Activated CD4-positive, alpha-beta T cell treated with anti-CD3 and anti-CD28 coated beads for 1 hour (primary cell): ENCODE results near the gene VWA5A.

Experiments
- DNase-seq: peaks from one replicate; pipeline ENCODE4 v3.0.0-alpha.2; 2020

The VWA5A gene

GRCh38 chr11:124170801-124171586, 55.7 kb downstream of the VWA5A start:
- no peak for DNase-seq

GRCh38 chr11:124172101-124172500, 56.9 kb downstream of the VWA5A start:
- DNase-seq: no peak

GRCh38 chr11:124172599-124172998, 57.3 kb downstream of the VWA5A start:
- no peak for DNase-seq

GRCh38 chr11:124174001-124174583, 58.8 kb downstream of the VWA5A start:
- no peak for DNase-seq

GRCh38 chr11:124176925-124177715, 61.9 kb downstream of the VWA5A start:
- no peak for DNase-seq

GRCh38 chr11:124179310-124179709, 64.1 kb downstream of the VWA5A start:
- DNase-seq: no peak

GRCh38 chr11:124183068-124183467, 67.8 kb downstream of the VWA5A start, which contains the start of gene OR10D3:
Gene OR10D3, plus strand, starts transcription at chr11:124183345. Its CDS starts 1,925 bp downstream, at chr11:124185270.
- DNase-seq: no peak

GRCh38 chr11:124190298-124191139, 75.3 kb downstream of the VWA5A start:
- DNase-seq: no peak

GRCh38 chr11:124193221-124194010, 78.2 kb downstream of the VWA5A start:
- DNase-seq: no peak

GRCh38 chr11:124194293-124195188, 79.3 kb downstream of the VWA5A start:
- no peak for DNase-seq

GRCh38 chr11:124195189-124195734, 80.0 kb downstream of the VWA5A start:
- DNase-seq: no peak
